CD8-positive, alpha-beta memory T cell (primary cell): ENCODE measurements around the gene BMP8B. TPM values are rescaled to one million over a fixed set of nuclear protein-coding genes. Genes with fewer than 3 reads are reported as not detected.
A peak's percentile ranks its signal among the peaks of the same experiment; 100 is the strongest.
"Not testable (repeated sequence)": the region's sequence is repeated elsewhere in the genome, so short reads cannot be mapped to it uniquely, and the experiment has no call there.

Source experiments
- CTCF ChIA-PET: fragments of 350-600 bp; sonication (Branson Sonifier 250); formaldehyde crosslinking; loops from one replicate; lab custom pipeline; 2021; ENCODE audit warnings: antibody characterized with exemption; lab: Charles Lee
- POLR2A ChIA-PET: fragments of 350-600 bp; sonication (Branson Sonifier 250); formaldehyde crosslinking; loops from one replicate; lab custom pipeline; 2021; ENCODE audit warnings: antibody characterized with exemption; lab: Charles Lee
- DNase-seq, 5 donors: peaks; one replicate each; pipeline versions ENCODE4 v3.0.0 to v3.0.0-alpha.2; 2020 to 2022; ENCODE audit warnings: mixed read lengths in 1 of 5
- H3K27ac ChIP-seq: one replicate; pipeline ENCODE4 v1.7.0; 2013; ENCODE audit warnings: low read depth, mild to moderate bottlenecking, low read length, moderate library complexity
- H3K27me3 ChIP-seq: 2 replicates; pipeline ENCODE4 v1.7.0; 2013; ENCODE audit warnings: low read length, mild to moderate bottlenecking; ENCODE audit not compliant: insufficient read depth, poor library complexity, severe bottlenecking
- H3K36me3 ChIP-seq: 2 replicates; pipeline ENCODE4 v1.7.0; 2013; ENCODE audit warnings: mild to moderate bottlenecking, low read length, moderate library complexity; ENCODE audit not compliant: insufficient read depth
- H3K4me1 ChIP-seq: 2 replicates; pipeline ENCODE4 v1.7.0; 2013; ENCODE audit warnings: mild to moderate bottlenecking, low read length, moderate library complexity; ENCODE audit not compliant: insufficient read depth
- H3K4me3 ChIP-seq: 2 replicates; pipeline ENCODE4 v1.7.0; 2013; ENCODE audit warnings: mild to moderate bottlenecking, low read length
- H3K9me3 ChIP-seq: 2 replicates; pipeline ENCODE4 v1.7.0; 2013; ENCODE audit warnings: mild to moderate bottlenecking, low read length
- H3K27ac Mint-ChIP-seq, 8 donors: one replicate each; pipeline ENCODE4 v1.8.0; 2020 to 2021; ENCODE audit warnings: mixed read lengths in 8 of 8, mild to moderate bottlenecking in 6 of 8, inconsistent platforms in 3 of 8, moderate library complexity in 3 of 8
- H3K27me3 Mint-ChIP-seq, 2 donors: one replicate each; pipeline ENCODE4 v1.8.0; 2020 to 2021; ENCODE audit warnings: mixed read lengths in 2 of 2, mild to moderate bottlenecking in 1 of 2, moderate library complexity in 1 of 2
- H3K36me3 Mint-ChIP-seq, 3 donors: one replicate each; pipeline ENCODE4 v1.8.0; 2020 to 2021; ENCODE audit warnings: mixed read lengths in 3 of 3, inconsistent platforms in 1 of 3, mild to moderate bottlenecking in 1 of 3
- H3K4me1 Mint-ChIP-seq, 3 donors: one replicate each; pipeline ENCODE4 v1.8.0; 2020 to 2021; ENCODE audit warnings: mixed read lengths in 3 of 3, inconsistent platforms in 1 of 3, mild to moderate bottlenecking in 1 of 3
- H3K4me3 Mint-ChIP-seq, 7 donors: one replicate each; pipeline ENCODE4 v1.8.0; 2020 to 2021; ENCODE audit warnings: mixed read lengths in 7 of 7, mild to moderate bottlenecking in 6 of 7, moderate library complexity in 4 of 7, inconsistent platforms in 2 of 7
- H3K9me3 Mint-ChIP-seq, 5 donors: one replicate each; pipeline ENCODE4 v1.8.0; 2020 to 2022; ENCODE audit warnings: mixed read lengths in 5 of 5, mild to moderate bottlenecking in 3 of 5, moderate library complexity in 2 of 5, inconsistent platforms in 1 of 5
- polyA plus RNA-seq: library from polyadenylated mRNA; unstranded; fragments of 300-500 nt; fragmentation: Illumina TruSeq; gene quantifications from one replicate; pipeline ENCODE4 v1.2.3, GENCODE V29; 2021
- total RNA-seq, 2 experiments: library from RNA; stranded (reverse); gene quantifications; one replicate each; pipeline ENCODE4 v1.2.3, GENCODE V29; 2021

The BMP8B gene
- total and polyA plus RNA-seq, 3 experiments from 2014 or later, result 0.14 to 1.2 (median 0.91) TPM

DNA sequence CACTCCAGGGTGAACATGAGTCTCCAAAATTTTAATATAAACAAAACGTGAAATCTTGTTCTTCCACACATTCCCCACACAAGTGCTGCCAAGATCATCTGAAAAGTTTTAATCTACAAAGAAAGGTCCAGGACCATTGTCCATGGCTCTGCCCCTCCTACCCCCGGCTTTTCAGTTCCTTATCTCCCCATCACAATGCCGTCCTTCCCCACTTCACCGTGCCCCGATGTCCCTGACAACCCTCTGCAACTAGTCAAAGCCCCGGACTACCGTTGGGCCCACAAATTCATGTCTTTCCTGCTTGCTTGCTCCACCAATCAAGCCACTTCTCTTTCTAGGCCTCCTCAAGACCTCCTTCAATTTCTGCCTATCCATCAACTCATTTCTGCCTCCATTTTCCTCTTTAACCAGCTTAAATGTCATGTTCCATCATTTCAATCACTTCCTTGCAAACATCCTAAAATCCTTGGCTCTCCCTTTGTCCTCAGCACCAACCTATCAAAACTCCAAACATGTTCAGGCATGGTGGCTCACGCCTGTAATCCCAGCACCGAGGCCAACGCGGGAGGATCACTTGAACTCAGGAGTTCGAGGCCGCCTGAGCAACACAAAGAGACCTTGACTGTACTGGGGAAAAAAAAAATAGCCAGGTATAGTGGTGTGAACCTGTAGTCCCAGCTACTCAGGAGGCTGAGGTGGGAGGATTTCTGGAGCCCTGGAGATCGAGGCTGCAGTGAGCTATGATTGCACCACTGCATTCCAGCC lies 14.0 kb upstream of the BMP8B start:
- H3K27ac Mint-ChIP-seq, result peak overlapping the region in 1 of 8 donors; percentile 38
- peaks cover 0 to 2% of the 10 kb centered on the region in 2 donors for H3K27me3 Mint-ChIP-seq

DNA sequence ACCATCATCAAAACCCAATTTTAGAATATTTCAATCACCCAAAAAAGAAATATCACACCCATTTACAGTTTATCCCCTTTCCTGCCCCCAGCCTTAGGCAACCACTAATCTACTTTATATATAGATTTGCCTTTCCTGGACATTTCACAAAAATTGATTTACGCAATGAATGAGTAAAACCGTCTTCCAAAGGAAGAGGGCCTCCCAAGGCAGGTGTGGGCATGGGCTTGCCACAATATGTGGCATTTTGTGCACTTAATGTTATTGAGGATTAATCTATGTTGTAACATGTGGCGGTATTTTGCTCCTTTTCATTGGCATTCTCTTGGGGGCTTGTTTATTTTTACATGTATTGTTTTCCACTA lies 11.8 kb upstream of the BMP8B start:
- Mint-ChIP-seq H3K4me1 (peaks cover 8 to 11% (median 11%) of the 10 kb centered on the region in 3 donors), H3K9me3 (peaks cover 0 to 5% (median 0%) of the 10 kb centered on the region in 5 donors)
- CTCF ChIA-PET, result interaction anchor here (0.7 to 3.6 kb wide), 11 partner anchors 9 to 194 kb away, joined by 3 to 29 read pairs (median 5); partner anchors contain the start of genes BMP8B, MYCL and NT5C1A

More for the DNA sequence above, 14.0 kb upstream of the BMP8B start:
- Mint-ChIP-seq H3K36me3 (peaks cover 4 to 10% (median 10%) of the 10 kb centered on the region in 3 donors), H3K4me3 (peak overlapping the region in 1 of 7 donors; percentile 1), H3K4me1 (peaks cover 8 to 11% (median 9%) of the 10 kb centered on the region in 3 donors), H3K9me3 (peaks cover 0 to 5% (median 2%) of the 10 kb centered on the region in 5 donors)
- Histone ChIP-seq H3K36me3 (no peaks in the 10 kb centered on the region), H3K4me1 (peaks cover 9% of the 10 kb centered on the region), H3K9me3 (no peaks in the 10 kb centered on the region), H3K4me3 (no peak overlapping the region), H3K27me3 (no peaks in the 10 kb centered on the region), H3K27ac (no peak overlapping the region)
- ChIA-PET CTCF (interaction anchor here (1.4 kb wide), 1 partner anchor 14 kb away, joined by 3 read pairs; no protein-coding TSS in a partner anchor), POLR2A (no interaction called here)
- no peak for DNase-seq

DNA sequence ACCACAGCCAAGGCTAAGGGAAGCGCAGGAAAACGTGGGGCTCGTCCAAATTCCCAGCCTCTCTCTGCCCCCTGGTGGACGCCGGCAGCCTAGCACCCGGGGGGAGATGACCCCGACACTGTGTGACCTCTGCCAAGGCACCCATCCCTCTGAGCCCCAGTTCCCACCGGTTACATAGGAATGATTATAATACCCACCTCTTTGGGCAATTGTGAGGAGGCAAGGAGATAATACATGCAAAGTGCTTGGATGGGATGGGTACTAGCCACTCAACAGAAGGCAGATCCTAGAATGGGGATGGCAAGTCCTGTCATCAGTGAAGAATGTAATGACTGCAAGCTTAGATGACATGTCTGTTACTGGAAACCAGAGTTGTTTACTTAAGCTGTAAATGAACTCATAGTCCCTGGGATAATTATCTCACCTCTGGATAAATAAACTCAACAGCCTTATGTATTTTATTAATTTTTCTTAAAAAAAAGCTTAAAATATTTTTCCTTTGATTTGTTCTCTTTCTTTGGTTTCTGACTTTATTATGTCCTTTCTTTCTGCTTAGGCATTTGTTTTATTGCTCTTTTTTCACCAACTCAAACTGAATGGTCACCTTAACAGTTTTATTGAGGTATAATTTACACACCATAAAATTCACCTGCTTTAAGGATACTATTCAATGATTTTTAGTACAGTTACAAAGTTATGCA lies 11.3 kb upstream of the BMP8B start:
- H3K27me3 Mint-ChIP-seq, result no peaks in the 10 kb centered on the region
- ChIA-PET POLR2A (interaction anchor here (1.0 to 1.3 kb wide), 3 partner anchors 10 to 46 kb away, joined by 3 to 10 read pairs (median 4); partner anchors contain the start of gene BMP8B), CTCF (interaction anchor here (0.7 to 3.6 kb wide), 14 partner anchors 9 to 193 kb away, joined by 3 to 29 read pairs (median 4); partner anchors contain the start of genes BMP8B, MYCL and NT5C1A)
- peaks cover 0 to 2% (median 0%) of the 10 kb centered on the region in 5 donors for H3K9me3 Mint-ChIP-seq
- H3K36me3 Mint-ChIP-seq, result peaks cover 0 to 7% (median 3%) of the 10 kb centered on the region in 3 donors
- H3K4me1 Mint-ChIP-seq, result peaks cover 8 to 11% (median 11%) of the 10 kb centered on the region in 3 donors
- Histone ChIP-seq H3K4me1 (peaks cover 9% of the 10 kb centered on the region), H3K27me3 (no peaks in the 10 kb centered on the region), H3K27ac (peak overlapping the region; percentile 75), H3K9me3 (no peaks in the 10 kb centered on the region), H3K4me3 (peak overlapping the region; percentile 43), H3K36me3 (no peaks in the 10 kb centered on the region)
- H3K4me3 Mint-ChIP-seq, result peak overlapping the region; percentile 60 to 88 (median 76)
- H3K27ac Mint-ChIP-seq, result peak overlapping the region; percentile 29 to 98 (median 92)
- DNase-seq, result peak; percentile 51 to 75 (median 56)

More for the DNA sequence above, 11.8 kb upstream of the BMP8B start:
- Mint-ChIP-seq H3K27me3 (no peaks in the 10 kb centered on the region), H3K36me3 (peaks cover 1 to 10% (median 6%) of the 10 kb centered on the region in 3 donors), H3K4me3 (peak overlapping the region in 1 of 7 donors; percentile 37), H3K27ac (peak overlapping the region in 1 of 8 donors; percentile 69)
- no peak for DNase-seq
- H3K27me3 ChIP-seq, result no peaks in the 10 kb centered on the region
- no peaks in the 10 kb centered on the region for H3K9me3 ChIP-seq
- POLR2A ChIA-PET, result no interaction called here
- H3K4me1 ChIP-seq, result peaks cover 9% of the 10 kb centered on the region
- H3K36me3 ChIP-seq, result no peaks in the 10 kb centered on the region
- H3K27ac ChIP-seq, result no peak overlapping the region
- H3K4me3 ChIP-seq, result no peak overlapping the region

DNA sequence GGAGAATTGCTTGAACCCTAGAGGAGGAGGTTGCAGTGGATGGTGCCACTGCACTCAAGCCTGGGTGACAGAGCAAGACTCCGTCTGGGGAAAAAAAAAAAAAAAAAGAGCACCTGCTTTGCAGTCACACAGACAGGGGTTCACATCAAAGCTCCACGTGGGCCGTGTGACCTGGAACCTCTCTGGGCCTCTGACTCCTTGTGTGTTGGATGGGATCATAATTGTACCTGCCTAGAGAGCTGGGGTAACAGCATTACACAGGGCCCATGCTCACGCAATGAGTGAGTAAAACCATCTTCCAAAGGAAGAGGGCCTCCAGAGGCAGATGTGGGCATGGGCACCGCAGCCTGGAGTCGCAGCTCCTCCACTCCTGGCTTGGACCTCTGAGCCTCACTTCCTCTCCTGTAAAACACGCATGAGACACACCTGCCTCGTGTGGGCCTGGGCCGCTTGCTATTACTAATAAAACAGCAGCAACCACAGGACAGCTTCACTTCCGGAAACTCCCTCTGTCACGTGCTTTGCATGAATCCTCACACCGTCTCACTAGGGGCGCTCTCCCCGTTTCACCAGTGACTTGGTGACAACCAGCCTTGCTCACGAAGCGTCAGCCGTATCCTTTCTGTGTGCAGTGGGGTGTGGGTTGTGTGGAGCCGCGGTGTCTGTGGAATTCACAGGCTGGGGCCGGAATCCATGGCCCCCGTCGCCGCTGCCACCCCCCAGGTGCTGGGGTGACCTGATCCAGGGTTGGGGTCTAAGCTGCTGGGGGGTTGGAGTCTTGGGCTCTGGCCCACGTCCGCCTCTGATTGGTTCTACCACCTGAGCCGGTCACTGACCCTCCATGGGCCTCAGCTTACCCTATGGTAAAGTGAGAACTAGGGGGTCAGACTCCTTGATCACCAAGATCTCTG lies 10.4 kb upstream of the BMP8B start:
- not testable (repeated sequence) for H3K36me3 ChIP-seq, H3K36me3 Mint-ChIP-seq, H3K27me3 Mint-ChIP-seq, H3K4me1 ChIP-seq, H3K9me3 ChIP-seq, H3K9me3 Mint-ChIP-seq, H3K27me3 ChIP-seq
- H3K27ac ChIP-seq, result peak overlapping the region; percentile 75
- peak; percentile 77 to 95 (median 86) for DNase-seq
- H3K4me3 ChIP-seq, result peak overlapping the region; percentile 43
- POLR2A ChIA-PET, result interaction anchor here (0.9 to 1.3 kb wide), 4 partner anchors 9 to 60 kb away, joined by 3 to 10 read pairs (median 4); partner anchors contain the start of genes BMP8B and PPIE
- CTCF ChIA-PET, result interaction anchor here (0.7 to 3.6 kb wide), 21 partner anchors 9 to 1786 kb away, joined by 3 to 29 read pairs (median 4); partner anchors contain the start of genes BMP8B, NT5C1A and PPIE
- peaks cover 8 to 11% (median 11%) of the 10 kb centered on the region in 3 donors for H3K4me1 Mint-ChIP-seq
- peak overlapping the region; percentile 69 to 98 (median 92) for H3K27ac Mint-ChIP-seq
- H3K4me3 Mint-ChIP-seq, result peak overlapping the region; percentile 60 to 88 (median 76)

DNA sequence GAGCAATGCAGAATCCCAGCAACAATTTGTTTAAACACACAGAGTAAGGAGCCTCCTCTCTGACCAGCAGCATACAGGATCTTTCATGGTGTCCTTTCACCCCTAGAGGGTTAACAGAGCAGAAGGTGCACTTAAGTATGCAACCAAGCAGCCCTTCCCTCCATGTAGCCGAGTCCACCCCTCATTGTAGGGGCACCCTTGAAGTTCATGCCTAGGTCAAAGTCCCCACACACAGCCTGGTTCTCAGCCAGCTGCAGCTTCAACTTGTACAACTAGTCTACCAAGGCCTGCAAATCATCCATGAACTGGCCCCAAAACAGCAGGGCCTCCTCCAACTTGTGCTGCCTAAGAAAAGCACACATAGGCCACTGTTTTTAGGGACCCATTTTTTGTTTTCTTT lies 7.0 kb upstream of the BMP8B start:
- no peaks in the 10 kb centered on the region for H3K36me3 Mint-ChIP-seq
- Histone ChIP-seq H3K27me3 (no peaks in the 10 kb centered on the region), H3K36me3 (no peaks in the 10 kb centered on the region), H3K27ac (no peak overlapping the region), H3K9me3 (no peaks in the 10 kb centered on the region), H3K4me1 (peaks cover 9% of the 10 kb centered on the region), H3K4me3 (no peak overlapping the region)
- ChIA-PET POLR2A (no interaction called here), CTCF (no interaction called here)
- H3K4me1 Mint-ChIP-seq, result peaks cover 14 to 22% (median 17%) of the 10 kb centered on the region in 3 donors
- H3K4me3 Mint-ChIP-seq, result no peak overlapping the region
- H3K27ac Mint-ChIP-seq, result no peak overlapping the region
- peaks cover 6 to 13% of the 10 kb centered on the region in 2 donors for H3K27me3 Mint-ChIP-seq
- DNase-seq, result no peak
- no peaks in the 10 kb centered on the region for H3K9me3 Mint-ChIP-seq

DNA sequence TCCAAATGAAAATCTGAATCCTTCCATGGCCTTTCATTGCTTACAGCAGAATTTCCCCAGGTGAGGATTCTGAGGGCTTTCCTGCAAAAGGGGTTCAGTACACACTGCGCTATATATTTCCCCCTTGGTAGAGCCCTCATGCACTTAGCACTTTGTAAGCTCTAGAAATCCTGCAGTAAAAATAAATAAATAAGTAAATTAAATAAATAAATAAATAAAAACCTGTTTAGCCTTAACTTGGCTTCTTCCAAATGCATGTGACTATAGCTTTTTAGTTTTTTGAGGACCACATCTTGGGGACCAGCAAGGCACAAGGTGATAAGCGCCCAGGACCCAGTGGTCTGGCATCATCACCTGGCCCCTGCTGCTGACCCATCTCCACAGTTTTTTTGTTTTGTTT lies 3.2 kb upstream of the BMP8B start:
- Histone ChIP-seq H3K4me3 (no peak overlapping the region), H3K27me3 (no peaks in the 10 kb centered on the region), H3K9me3 (no peaks in the 10 kb centered on the region), H3K4me1 (peaks cover 6% of the 10 kb centered on the region), H3K27ac (no peak overlapping the region), H3K36me3 (no peaks in the 10 kb centered on the region)
- peaks cover 9 to 13% of the 10 kb centered on the region in 2 donors for H3K27me3 Mint-ChIP-seq
- H3K9me3 Mint-ChIP-seq, result no peaks in the 10 kb centered on the region
- ChIA-PET CTCF (no interaction called here), POLR2A (no interaction called here)
- H3K4me3 Mint-ChIP-seq, result no peak overlapping the region
- H3K4me1 Mint-ChIP-seq, result peaks cover 6 to 27% (median 12%) of the 10 kb centered on the region in 3 donors
- no peak overlapping the region for H3K27ac Mint-ChIP-seq
- H3K36me3 Mint-ChIP-seq, result no peaks in the 10 kb centered on the region
- no peak for DNase-seq

DNA sequence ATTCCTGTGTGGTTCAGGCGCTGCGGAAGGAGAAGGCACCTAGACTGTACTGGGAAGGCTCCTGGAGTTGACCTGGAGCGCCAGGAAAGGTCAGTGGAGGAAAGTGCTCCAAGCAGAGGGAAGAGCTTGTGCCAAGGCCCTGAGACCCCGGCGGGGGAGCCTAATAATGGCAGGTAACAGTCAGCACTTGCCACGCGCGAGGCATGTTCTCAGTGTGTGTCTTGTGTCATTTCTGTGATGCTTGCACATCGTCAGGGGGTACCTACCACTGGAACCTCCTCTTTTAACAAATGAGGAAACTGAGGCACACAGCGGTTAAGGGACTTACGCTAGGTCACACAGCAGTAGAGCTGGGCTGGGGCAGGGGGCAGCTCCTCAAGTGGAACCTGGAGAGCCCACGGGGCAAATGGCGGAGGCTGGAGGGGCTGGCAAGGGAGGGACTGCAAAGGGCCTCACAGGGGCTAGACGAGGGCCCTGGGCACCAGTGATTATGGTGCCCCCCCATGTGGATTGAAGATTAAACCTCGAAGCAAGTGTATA lies 976 bp upstream of the BMP8B start:
- POLR2A ChIA-PET, result interaction anchor here (1.0 to 1.6 kb wide), 2 partner anchors 8 to 10 kb away, joined by 4 to 5 read pairs; no protein-coding TSS in a partner anchor
- peak overlapping the region; percentile 67 to 87 (median 82) for H3K4me3 Mint-ChIP-seq
- Histone ChIP-seq H3K9me3 (no peaks in the 10 kb centered on the region), H3K4me3 (peak overlapping the region; percentile 43), H3K27me3 (no peaks in the 10 kb centered on the region), H3K4me1 (peaks cover 6% of the 10 kb centered on the region), H3K27ac (no peak overlapping the region), H3K36me3 (no peaks in the 10 kb centered on the region)
- H3K27me3 Mint-ChIP-seq, result peaks cover 9 to 12% of the 10 kb centered on the region in 2 donors
- no peak for DNase-seq
- H3K27ac Mint-ChIP-seq, result peak overlapping the region in 5 of 8 donors; percentile 68 to 89 (median 74)
- CTCF ChIA-PET, result interaction anchor here (1.2 to 2.2 kb wide), 3 partner anchors 8 to 113 kb away, joined by 3 to 14 read pairs (median 3); no protein-coding TSS in a partner anchor
- no peaks in the 10 kb centered on the region for H3K36me3 Mint-ChIP-seq
- peaks cover 6 to 27% (median 12%) of the 10 kb centered on the region in 3 donors for H3K4me1 Mint-ChIP-seq
- H3K9me3 Mint-ChIP-seq, result no peaks in the 10 kb centered on the region
